Measurements from ENCODE around the gene TRAPPC5.

TRAPPC5 gene

GRCh38 chr19:7676854-7677253 lies 3.8 kb upstream of the TRAPPC5 start, which contains the start of gene MCEMP1:
TSS of gene MCEMP1 (plus strand) at chr19:7677090. CDS start at chr19:7677121, 31 bp downstream.
- TF ChIP-seq CTCF (conservative IDR thresholded peaks at IDR 0.05; ENCODE audit: low read depth, low read length): no peak
- no peak within 1 kb of the TSS for H3K4me3 ChIP-seq (ENCODE audit: low read length)
- DNase-seq (ENCODE audit: low read depth): no peak

GRCh38 chr19:7677669-7678311 lies 2.8 kb upstream of the TRAPPC5 start:
- no peak overlapping the region for H3K4me3 ChIP-seq (ENCODE audit: low read length)

GRCh38 chr19:7678971-7679751 lies 1.5 kb upstream of the TRAPPC5 start:
- no peak for DNase-seq (ENCODE audit: low read depth)
- no peak for TF ChIP-seq CTCF (conservative IDR thresholded peaks at IDR 0.05; ENCODE audit: low read depth, low read length)
- H3K4me3 ChIP-seq (ENCODE audit: low read length): no peak overlapping the region

More at GRCh38 chr19:7677669-7678311, 2.8 kb upstream of the TRAPPC5 start:
- DNase-seq (ENCODE audit: low read depth): no peak
- TF ChIP-seq CTCF (conservative IDR thresholded peaks at IDR 0.05; ENCODE audit: low read depth, low read length): no peak

GRCh38 chr19:7679771-7680605 lies 645 bp upstream of the TRAPPC5 start:
- H3K4me3 ChIP-seq (ENCODE audit: low read length): peak overlapping the region; percentile 87
- no peak for TF ChIP-seq CTCF (conservative IDR thresholded peaks at IDR 0.05; ENCODE audit: low read depth, low read length)
- DNase-seq (ENCODE audit: low read depth): no peak

- peak; percentile 69 for TF ChIP-seq CTCF (conservative IDR thresholded peaks at IDR 0.05; ENCODE audit: low read depth, low read length)
- DNase-seq (ENCODE audit: low read depth): peak; percentile 22
- H3K4me3 ChIP-seq (ENCODE audit: low read length): peak overlapping the region; percentile 87
Measured at GRCh38 chr19:7681340-7682174, 924 bp downstream of the TRAPPC5 start.

- no peak for TF ChIP-seq CTCF (conservative IDR thresholded peaks at IDR 0.05; ENCODE audit: low read depth, low read length)
- H3K4me3 ChIP-seq (ENCODE audit: low read length): peak overlapping the region; percentile 87
- DNase-seq (ENCODE audit: low read depth): no peak
Measured at GRCh38 chr19:7682175-7682855, 1.7 kb downstream of the TRAPPC5 start.
